AG08395 (cell line): ENCODE results near the gene IFITM5.
"Not testable (repeated sequence)": the region's sequence is repeated elsewhere in the genome, so short reads cannot be mapped to it uniquely, and the experiment has no call there.

Experiments used
- DNase-seq: peaks from one replicate; pipeline ENCODE4 v3.0.0; 2012; ENCODE audit warnings: mixed read lengths, low spot score

IFITM5 gene

DNA sequence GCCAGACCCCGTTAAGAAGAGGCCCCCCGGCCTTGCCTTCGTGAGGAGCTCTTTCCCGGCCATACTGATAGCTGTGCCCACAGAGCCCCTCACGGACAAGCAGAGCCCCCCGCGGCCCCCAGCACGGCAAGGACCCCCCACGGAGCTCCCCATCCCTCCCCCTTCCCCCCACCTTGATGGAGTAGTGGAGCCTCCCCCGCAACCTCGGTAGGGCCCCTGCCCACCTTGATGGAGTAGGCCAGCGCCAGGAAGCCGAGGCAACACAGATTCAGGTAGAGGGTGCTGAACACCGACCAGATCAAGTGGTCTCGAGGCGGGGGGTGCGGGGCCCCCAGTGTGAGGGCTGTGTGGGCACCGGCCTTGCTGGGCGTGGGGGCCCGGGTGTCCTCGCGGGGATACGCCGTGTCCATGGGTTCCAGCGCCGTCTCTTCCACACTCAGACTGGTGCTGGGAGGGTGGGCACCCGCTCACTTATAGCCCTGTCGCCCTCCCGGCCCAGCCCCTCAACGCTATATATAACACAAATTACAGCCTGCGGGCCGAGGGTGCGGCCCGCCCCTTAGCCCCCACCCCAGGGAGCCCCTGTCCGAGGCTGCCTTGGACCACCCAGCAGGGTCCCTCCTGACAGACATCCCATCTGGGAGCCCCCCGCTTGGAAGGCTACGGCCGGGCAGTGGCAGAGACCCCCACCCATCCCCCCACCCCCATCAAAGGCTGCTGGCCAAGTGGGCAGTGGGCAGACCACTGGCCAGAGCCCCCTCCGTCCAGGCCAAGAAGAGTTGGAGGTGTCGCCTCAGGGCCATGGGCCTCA is at the start of gene IFITM5:
Gene IFITM5 (minus strand): TSS at position 446 of the 811 bp plus-strand sequence. CDS start 36 bp downstream, at position 410.
- no peak for DNase-seq

DNA sequence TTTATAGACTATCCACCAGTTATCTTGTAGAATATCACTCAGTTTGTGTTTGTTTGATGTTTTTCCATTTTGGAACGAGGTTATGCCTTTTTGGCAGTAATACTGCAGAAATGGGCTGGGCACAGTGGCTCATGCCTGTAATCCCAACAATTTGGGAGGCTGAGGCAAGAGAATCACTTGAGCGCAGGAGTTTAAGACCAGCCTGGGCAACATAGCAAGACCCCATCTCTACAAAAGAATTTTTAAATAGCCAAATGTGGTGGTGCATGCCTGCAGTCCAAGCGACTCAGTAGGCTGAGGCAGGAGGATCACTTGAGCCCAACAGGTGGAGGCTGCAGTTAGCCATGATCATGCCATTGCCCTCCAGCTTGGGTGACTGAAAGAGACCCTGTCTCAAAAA is 47.2 kb upstream of the IFITM5 start:
- DNase-seq: no peak

DNA sequence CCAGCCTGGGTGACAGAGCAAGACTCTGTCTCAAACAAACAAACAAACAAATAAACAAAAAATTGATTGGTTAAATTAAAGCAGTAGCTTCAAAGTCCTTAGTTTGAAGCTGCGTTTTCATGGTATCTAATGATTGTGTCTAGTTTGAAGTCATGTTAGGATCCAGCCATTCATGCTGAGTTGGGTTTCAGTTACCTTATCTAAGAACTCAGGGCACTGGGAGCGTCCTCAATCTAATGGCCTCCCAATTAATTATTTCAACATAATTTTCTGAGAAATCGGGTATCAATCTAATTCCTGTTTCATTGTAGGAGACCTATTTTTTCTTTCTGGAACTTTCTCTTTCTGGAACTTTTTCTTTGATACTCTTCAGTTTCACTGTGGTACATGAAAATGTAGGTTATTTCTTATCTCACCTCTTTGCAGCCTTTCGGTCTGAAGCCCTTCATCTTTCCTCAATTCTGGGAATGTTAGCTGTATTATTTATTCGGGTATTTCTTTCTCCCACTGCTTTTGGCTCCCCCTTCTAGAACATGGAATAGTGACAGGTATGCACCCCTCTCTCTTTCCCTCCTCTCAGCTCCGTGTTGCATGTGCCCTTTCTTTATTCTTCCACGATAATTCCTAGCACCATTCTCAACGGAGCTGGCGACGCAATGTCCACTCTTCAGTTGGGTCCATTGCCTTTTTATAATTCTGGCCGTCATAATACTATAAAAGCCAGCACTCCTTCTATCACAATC is 45.7 kb upstream of the IFITM5 start:
- DNase-seq: no peak

DNA sequence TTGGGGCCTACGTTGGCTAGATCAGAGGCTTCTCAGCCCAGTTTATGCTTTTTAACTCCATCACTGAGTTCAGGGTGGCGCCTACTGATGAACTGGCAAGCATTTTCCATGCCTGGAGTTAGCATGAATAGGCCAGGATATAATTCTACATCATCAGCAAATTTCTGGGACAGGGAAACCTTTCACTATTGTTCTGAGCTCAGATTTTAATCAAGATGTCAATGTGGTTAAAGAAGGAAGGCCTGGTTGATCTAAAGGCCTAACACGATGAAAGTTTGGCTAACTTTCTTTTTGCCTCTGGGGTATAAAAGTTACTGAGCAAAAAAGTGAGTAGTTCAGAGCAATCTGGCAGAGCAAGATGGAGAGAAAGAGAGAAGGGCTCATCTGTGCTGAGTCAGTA is 43.0 kb upstream of the IFITM5 start:
- no peak for DNase-seq

DNA sequence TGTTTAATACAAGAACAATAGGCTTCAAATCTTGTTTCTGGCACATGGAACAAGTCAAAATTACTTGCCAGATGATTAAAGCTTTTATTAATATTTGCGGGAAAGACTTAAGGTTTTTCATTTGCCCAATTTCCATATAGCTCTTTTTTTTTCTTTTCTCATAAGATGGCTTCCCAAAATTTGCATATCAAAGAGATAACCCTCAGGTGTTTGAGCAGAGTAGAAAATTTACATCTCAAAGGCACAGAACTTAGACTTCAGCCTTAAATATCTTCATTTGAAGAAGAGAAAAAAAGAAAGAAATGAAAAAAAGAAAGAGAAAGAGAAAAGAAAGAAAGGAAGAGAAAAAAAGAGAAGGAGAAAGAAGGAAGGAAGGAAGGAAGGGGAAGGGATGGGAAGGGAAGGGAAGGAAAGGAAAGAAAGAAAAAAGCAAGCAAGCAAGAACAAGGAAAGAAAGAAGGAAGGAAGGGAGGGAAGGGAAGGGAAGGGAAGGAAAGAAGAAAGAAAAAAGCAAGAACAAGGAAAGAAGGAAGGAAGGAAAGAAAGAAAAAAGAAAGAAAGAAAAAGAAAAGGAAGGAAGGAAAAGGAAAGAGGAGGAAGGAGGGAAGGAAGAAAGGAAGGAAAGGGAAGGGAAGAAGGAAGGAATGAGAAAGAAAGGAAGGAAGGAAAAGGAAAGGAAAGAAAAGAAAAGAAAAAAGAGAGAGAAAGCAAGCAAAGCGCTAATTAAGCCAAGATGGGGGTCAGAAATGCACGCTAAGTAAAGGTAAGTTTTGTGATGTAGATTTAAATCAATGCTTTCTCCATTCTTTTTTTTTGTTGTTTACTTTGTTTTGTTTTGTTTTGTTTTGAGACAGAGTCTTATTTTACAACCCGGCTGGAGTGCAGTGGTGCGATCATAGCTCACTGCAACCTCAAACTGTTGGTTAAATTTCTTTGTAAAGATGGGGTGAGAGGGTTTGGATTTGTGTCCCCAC is 41.5 kb upstream of the IFITM5 start:
- DNase-seq: no peak

DNA sequence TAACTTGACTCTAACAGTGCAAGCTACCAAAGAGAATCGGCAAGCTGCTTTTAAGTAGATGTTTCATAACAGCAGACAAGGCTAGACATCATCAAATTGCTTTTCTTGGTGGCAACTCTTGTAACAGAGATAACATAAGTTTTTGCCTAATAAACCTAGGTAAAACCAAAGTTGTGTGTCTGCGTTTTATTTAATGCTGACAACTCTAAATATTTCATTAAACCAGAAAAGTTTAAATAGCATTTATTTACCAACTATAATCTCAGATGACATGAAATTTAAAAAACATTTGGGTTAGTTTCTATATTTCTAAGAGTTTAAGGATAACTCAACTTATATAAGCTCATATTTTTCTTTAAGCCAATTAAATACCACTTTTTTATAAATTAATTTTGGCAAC is 40.6 kb upstream of the IFITM5 start:
- DNase-seq: no peak

DNA sequence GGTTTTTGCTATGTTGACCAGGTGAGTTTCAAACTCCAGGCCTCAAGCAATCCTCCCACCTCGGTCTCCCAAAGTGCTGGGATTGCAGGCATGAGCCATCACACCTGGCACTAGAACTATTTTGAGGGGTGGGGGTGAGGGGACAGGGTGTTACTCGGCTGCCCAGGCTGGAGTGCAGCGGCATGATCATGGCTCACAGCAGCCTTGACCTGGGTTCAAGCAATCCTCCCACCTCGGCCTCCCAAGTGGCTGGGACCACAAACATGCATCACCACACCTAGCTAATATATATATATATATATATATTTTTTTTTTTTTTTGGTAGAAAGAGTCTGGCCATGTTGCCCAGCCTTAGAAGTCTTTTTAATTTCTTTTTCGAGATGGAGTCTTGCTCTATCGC is 38.4 kb upstream of the IFITM5 start:
- no peak for DNase-seq

DNA sequence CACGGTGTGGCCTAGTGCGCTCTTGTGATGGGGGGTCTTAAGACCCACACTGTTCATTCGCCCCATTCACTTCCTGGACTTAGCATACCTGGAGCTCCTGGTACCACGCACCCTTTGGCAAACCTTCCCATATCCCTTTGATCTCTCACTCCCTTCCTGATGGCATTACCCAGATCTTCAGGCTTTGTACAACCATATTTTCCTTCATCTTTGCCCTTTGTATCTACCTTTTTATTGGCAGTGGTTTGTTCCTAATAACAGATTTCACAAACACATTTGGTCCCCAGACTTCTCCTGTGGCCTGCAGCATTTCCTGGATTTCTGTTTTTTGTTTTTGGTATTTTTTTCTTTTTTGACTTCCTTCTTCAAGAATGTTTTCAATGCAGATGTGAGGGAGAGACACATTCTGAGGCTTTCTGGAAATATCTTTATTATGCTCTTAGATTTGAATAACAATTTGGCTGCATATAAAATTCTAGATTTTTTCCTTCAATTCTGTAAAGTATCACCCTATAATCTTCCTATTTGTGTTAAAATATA is 37.4 kb upstream of the IFITM5 start:
- DNase-seq: no peak

DNA sequence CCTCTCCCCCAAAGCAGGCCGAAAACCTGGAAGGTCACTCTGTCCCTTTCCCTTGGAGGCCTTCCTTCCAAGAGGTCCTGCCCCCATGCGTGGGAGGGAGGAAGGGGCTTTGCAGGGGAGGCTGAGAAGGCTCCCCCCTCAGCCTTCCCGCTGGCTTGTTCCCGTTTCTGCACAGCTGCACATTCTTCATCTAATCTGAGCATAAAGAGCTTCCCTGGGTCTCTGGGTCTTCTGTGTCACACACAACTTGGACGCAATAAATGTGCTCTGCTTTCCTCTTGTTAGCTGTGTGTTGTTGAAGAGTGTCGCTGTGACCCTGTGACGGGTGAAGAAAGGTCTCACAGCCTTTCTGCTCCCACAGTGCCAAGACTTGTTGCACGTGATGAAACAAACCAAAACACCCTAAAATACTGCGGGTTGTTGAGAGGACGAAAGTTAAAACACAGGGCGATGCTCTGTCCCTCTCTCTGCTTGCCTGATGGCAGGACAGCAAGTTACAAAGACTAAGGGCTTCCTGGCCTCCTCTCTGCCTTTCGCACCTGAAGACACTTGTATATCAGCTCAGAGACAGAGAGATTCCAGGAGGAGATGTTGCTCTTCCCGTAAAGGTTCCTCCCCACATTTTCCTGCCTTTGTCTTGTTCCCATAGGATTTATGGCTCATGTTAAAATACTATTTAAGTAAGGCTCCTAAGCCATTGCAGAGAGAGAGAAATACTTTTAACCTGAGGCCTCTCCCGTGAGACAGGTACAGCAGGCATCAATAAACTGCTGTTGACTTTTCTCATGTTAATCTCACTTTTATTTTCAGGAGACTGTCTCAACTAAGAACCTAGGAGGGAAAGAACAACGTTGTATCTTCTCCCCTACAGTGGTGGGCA is 36.7 kb upstream of the IFITM5 start:
- no peak for DNase-seq

DNA sequence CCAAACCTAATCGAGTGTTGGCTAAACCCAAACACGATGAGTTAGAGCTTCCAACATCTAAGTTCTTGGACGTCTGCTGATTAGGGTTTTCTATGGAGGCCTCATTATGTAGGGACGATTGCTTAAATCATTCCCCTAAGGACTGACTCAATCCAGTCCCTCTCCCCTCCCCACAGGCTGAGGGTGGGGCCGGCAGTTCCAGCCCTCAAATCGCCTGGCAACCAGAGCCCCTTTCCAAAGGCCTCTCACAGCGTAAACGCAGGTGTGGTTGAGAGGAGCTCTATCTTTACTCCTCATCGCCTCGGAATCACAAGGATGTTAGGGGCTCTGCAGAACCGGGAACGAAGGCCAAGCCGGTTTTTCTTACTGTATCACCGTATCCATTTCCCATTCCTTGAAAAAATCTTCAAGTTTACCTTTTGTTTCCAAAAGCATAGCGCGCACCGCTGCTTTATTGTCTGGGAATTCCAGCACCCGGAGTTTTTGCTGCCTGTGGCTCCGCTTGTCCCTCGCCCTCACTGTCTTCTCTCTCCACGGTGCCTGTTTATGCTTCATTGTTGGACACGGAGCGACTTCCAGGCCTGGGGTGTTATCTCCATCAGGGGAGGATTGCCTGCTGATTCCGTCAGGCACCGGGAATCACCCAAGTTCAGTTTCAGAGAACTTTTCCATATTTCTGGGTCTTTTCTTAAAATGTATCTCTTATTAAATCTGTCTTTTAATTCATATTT is 35.1 kb upstream of the IFITM5 start:
- no peak for DNase-seq

DNA sequence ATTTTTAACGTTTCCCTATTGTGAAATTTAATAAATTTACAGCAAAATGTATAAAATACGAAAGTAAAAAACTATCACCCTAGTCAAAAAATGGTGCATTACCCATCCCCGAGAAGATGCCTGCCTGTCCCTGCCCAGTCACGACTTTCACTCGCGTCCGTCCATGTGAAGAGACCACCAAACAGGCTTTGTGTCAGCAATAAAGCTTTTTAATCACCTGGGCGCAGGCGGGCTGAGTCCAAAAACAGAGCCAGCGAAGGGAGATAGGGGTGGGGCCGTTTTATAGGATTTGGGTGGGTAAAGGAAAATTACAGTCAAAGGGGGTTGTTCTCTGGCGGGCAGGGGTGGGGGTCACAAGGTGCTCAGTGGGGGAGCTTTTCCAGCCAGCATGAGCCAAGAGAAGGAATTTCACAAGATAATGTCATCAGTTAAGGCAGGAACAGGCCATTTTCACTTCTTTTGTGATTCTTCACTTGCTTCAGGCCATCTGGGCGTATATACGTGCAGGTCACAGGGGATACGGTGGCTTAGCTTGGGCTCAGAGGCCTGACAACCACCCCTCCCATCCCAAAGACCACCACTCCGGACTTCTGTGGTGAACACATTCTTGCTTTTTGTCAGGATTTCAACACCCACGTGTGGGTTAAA is 34.4 kb upstream of the IFITM5 start:
- DNase-seq: not testable (repeated sequence)

DNA sequence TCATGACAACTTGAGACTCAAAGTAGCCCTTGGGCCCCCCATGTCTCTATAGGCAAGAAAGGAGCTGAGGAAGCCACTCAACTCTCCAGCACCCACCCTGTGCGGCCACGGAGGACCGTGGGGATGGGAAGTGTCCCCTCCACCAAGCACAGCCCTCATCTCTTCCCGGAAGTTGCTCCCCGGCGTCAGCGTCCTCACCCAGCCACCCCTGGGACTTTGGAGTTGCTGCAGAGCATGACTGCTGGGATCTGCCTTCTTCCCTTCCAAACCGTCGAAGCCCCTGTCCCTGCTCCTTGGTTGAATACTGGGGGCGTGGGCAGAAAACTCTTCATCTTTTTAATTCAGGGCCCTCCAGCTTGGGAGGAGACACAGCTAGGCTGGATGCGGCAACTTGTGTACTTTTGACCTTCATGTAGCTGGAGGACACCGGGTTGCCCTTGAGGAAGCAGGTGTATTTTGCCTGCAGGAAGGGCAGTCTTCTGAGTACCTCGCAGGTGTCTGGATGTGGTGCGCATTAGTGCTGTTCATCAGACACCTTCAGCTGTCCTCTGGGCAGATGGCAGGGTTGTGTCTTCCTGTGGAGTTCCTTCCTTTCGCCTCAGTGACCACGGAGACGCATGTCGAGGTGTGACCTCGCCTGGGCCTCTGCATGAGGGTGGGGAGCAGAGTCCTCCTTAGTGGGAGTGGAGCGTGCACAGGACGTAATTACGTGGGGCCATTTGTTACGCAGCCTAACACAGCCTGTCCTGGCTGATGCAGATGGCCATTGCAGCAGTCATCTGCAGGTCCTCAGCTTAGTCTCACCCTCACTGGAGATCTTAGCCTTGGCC is 33.5 kb upstream of the IFITM5 start:
- DNase-seq: no peak

DNA sequence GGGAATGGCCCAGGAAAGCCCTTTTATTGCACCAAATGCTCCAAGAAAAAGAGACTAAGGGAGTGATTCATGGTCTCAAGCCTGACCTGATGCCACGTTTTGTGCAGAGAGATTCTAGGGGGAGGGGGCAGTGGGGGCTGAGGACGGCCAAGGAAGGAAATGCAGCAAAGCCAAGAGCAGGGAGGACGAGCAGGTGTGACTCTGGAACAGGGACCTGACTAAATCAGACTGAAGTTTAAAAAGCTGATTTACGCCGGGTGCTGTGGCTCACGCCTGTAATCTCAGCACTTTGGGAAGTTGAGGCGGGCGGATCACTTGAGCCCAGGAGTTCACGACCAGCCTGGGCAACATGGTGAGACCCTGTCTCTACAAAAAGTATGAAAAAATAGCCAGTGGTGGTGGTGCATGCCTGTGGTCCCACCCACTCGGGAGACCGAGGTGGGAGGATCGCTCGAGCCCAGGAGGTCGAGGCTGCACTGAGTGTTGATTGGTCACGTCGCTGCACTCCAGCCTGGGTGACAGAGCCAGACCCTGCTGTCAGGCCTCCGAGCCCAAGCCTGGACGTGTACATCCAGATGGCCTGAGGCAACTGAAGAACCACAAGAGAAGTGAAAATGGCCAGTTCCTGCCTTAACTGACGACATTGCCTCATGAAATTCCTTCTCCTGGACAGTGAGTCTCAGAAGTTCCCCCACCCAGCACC is 32.2 kb upstream of the IFITM5 start:
- DNase-seq: no peak

DNA sequence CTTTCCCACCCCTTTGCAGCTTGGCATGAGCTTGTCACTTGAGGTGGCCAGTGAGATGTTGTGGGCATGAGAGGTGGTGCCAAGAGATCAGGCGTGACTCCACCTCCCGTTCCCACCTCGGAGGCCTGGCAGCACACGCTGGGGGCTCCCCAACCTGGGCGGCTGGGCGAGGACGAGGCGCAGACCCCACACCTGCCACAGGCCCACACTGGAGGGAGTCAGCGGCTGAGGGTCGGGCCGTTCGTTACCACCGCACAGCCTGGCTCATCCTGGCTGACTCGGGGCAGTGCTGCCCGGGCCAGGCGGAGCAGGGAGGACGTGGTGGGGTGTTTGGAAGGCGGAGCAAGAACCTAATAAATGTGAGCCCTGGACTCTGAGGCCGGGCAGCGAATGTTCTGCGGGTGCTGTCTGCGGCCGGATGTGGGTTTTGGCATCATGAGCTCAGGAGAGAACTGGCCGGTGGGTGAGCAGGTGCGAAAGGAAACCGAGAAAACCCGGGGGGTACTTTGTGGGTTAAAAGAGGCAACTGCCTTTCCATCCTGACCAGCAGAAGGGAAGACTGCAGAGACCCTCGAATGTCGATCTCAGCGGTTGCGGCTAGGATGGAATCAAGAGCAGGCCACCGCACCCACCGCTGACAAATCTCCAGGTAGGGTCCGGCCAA is 31.5 kb upstream of the IFITM5 start:
- no peak for DNase-seq

DNA sequence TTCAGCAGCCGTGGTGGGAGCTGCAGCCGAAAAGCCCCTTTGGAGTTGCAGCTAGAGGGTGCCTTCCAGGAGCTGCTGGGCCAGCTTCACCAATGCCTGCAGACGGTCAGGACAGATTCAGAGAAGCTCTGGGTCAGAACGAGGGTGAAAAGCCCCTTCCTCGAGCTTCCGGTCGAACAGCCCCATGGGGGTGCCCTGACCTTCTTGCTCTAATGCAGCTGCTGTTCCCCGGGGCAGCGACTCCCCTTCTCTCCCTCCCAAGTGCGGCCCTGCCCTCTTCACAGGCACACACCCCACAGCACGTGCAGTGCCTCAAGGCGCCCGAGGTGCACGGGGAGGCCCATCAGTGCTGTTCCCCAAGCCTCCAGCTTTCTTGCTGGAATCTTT is 31.0 kb upstream of the IFITM5 start:
- no peak for DNase-seq

DNA sequence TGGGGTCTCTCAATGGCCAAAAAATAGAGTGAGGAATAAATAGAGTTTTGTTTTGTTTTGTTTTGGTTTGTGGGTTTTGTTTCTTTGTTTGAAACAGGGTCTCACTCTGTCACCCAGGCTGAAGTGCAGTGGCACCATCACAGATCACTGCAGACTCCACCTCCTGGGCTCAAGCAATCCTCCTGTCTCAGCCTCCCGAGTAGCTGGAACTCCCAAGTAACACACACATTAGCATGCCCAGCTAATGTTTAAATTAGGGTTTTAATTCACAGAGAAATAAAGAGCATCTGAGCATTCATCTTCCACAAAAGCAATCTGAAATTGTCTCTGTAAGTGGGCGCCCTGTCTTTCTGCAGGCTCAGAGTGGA is 30.5 kb upstream of the IFITM5 start:
- no peak for DNase-seq

DNA sequence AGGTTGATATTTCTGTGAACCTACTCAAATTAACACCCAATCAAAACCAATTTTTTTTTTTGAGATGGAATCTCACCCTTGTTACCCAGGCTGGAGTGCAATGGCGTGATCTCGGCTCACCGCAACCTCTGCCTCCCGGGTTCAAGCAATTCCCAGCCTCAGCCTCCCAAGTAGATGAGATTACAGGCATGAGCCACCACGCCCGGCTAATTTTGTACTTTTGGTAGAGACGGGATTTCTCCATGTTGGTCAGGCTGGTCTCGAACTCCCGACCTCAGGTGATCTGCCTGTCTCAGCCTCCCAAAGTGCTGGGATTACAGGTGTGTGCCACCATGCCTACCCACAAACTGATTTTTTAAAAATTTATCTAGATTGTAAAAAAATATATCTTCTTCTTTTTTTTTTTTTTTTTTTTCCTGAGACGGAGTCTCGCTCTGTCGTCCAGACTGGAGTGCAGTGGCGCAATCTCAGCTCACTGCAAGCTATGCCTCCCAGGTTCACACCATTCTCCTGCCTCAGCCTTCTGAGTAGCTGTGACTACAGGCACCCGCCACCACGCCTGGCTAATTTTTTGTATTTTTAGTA is 29.3 kb upstream of the IFITM5 start:
- not testable (repeated sequence) for DNase-seq
